AG04449 (cell line): ENCODE results near the gene ATP2B2.

Source experiments
- CTCF ChIA-PET: fragments of 350-600 bp; formaldehyde crosslinking; extraction: SDS; loops from one replicate; lab custom pipeline; 2021; ENCODE audit warnings: antibody characterized with exemption; lab: Yijun Ruan, JAX
- POLR2A ChIA-PET: fragments of 400-600, 350-600 bp; formaldehyde crosslinking; extraction: SDS; loops from one replicate; lab custom pipeline; 2020; ENCODE audit warnings: antibody characterized with exemption, inconsistent platforms; lab: Yijun Ruan, JAX
- DNase-seq: peaks from one replicate; pipeline ENCODE4 v3.0.0-alpha.2; 2010; ENCODE audit warnings: low read depth, low spot score
- H3K4me3 ChIP-seq: 2 replicates; pipeline ENCODE4 v1.5.1; 2011; ENCODE audit warnings: low read depth, mild to moderate bottlenecking, control low read depth, low read length
- CTCF ChIP-seq: IDR thresholded peaks from one replicate; pipeline ENCODE4 v1.5.1; 2011; ENCODE audit warnings: mild to moderate bottlenecking, moderate library complexity, low read length, control low read depth, inconsistent platforms; ENCODE audit not compliant: insufficient read depth; ENCODE audit errors: missing control alignments

ATP2B2 gene

GRCh38 chr3:10445561-10446175, 59.7 kb downstream of the ATP2B2 start:
- CTCF ChIA-PET, result interaction anchor here (1.1 kb wide), 1 partner anchor 11 kb away, joined by 3 read pairs; no protein-coding TSS in a partner anchor
- no peak for TF ChIP-seq CTCF
- POLR2A ChIA-PET, result no interaction called here
- no peak overlapping the region for H3K4me3 ChIP-seq
- no peak for DNase-seq

DNA sequence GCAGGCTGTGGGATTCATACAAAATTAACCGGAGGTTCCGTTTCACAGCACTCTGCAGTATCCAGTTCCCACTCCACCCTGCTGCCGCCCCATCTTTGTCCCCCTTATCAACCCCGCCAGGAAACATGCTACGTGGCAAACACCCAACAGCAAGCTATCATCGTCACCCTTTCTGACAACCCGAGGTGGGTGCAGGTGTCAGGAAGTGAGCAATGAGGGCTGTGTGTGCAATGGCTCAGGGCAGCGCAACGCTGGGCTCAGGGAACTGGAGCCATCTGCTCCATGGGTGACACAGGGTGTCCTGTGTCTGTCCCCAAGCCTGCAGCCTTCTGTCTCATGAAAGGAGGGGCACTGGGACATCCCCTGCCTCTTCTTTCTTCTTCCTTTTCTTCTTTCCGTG, 60.9 kb downstream of the ATP2B2 start:
- DNase-seq, result no peak
- no peak overlapping the region for H3K4me3 ChIP-seq
- ChIA-PET CTCF (interaction anchor here (0.6 kb wide), 1 partner anchor 27 kb away, joined by 3 read pairs; no protein-coding TSS in a partner anchor), POLR2A (no interaction called here)
- no peak for TF ChIP-seq CTCF

GRCh38 chr3:10444110-10444429, 61.3 kb downstream of the ATP2B2 start:
- DNase-seq, result no peak
- ChIA-PET CTCF (interaction anchor here (1.1 to 1.2 kb wide), 2 partner anchors 16 to 297 kb away, joined by 3 read pairs; no protein-coding TSS in a partner anchor), POLR2A (no interaction called here)
- no peak overlapping the region for H3K4me3 ChIP-seq
- no peak for TF ChIP-seq CTCF

GRCh38 chr3:10443272-10444109, 61.9 kb downstream of the ATP2B2 start:
- no peak for DNase-seq
- H3K4me3 ChIP-seq, result no peak overlapping the region
- TF ChIP-seq CTCF, result no peak
- POLR2A ChIA-PET, result no interaction called here
- CTCF ChIA-PET, result interaction anchor here (1.1 to 1.2 kb wide), 2 partner anchors 17 to 298 kb away, joined by 3 read pairs; no protein-coding TSS in a partner anchor

DNA sequence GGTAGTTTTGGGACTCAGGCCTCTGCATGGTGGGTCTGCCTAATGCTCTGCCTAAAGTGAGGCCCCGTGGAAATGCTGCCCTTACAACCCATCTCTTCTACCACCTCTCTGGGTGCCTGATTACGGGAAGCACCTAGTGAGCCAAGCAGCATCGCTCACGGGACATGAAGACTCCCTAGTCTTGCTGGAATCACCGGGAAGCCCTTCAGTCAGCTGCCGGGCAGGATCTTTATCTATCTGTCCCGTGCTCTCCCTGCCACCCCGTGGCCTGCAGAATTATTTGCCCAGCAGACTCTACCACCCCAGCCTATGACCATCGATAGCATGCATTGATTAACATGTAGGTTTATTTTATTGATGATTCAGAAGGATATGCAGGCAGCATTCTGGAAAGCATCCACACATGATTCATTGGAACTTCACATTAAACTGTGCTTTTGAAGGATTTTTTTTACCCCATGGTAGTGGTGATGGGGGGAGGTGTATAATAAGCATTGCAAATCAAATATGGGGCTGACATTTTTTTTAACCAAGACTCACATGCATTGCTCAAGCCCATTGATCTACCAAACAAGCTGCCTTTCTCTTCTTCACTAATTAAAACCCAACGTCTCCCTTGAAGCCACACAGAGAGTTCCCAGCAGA, 63.1 kb downstream of the ATP2B2 start:
- no peak for TF ChIP-seq CTCF
- POLR2A ChIA-PET, result no interaction called here
- H3K4me3 ChIP-seq, result no peak overlapping the region
- CTCF ChIA-PET, result no interaction called here
- no peak for DNase-seq

GRCh38 chr3:10440684-10441083, 64.7 kb downstream of the ATP2B2 start:
- no peak for TF ChIP-seq CTCF
- DNase-seq, result no peak
- no peak overlapping the region for H3K4me3 ChIP-seq
- POLR2A ChIA-PET, result no interaction called here
- CTCF ChIA-PET, result interaction anchor here (1.3 kb wide), 1 partner anchor 9 kb away, joined by 4 read pairs; no protein-coding TSS in a partner anchor
